HepG2 (cell line): Measurements from ENCODE around the gene RAD17. TPM values are rescaled to one million over a fixed set of nuclear protein-coding genes. Genes with fewer than 3 reads are reported as not detected.
A peak's percentile ranks its signal among the peaks of the same experiment; 100 is the strongest.

ENCODE experiments used
- ADNP ChIP-seq: sonication (generic); formaldehyde crosslinking; IDR thresholded peaks from 2 replicates; pipeline ENCODE4 v1.4.0; 2020; ENCODE audit warnings: missing genetic modification reagents
- HOXA3 ChIP-seq: sonication (generic); formaldehyde crosslinking; IDR thresholded peaks from 2 replicates; pipeline ENCODE4 v1.5.0; 2020; ENCODE audit warnings: missing genetic modification reagents
- IRF1 ChIP-seq: sonication (generic); formaldehyde crosslinking; IDR thresholded peaks from 2 replicates; pipeline ENCODE4 v1.4.0; 2020; ENCODE audit warnings: low read depth, mild to moderate bottlenecking, missing genetic modification reagents
- IRF9 ChIP-seq: sonication (generic); formaldehyde crosslinking; IDR thresholded peaks from 2 replicates; pipeline ENCODE4 v1.8.0; 2022; ENCODE audit warnings: missing genetic modification reagents, mild to moderate bottlenecking, borderline replicate concordance
- JUND ChIP-seq: sonication (generic); formaldehyde crosslinking; IDR thresholded peaks from 2 replicates; pipeline ENCODE4 v1.8.0; 2022; ENCODE audit warnings: mild to moderate bottlenecking, missing genetic modification reagents
- NAIF1 ChIP-seq: sonication (generic); formaldehyde crosslinking; IDR thresholded peaks from 2 replicates; pipeline ENCODE4 v1.5.0; 2020; ENCODE audit warnings: mild to moderate bottlenecking, missing genetic modification reagents, borderline replicate concordance
- RFXAP ChIP-seq: sonication (generic); formaldehyde crosslinking; IDR thresholded peaks from 2 replicates; pipeline ENCODE4 v1.4.0; 2020; ENCODE audit warnings: missing genetic modification reagents, borderline replicate concordance
- ZNF317 ChIP-seq: sonication (generic); formaldehyde crosslinking; IDR thresholded peaks from 2 replicates; pipeline ENCODE4 v1.5.0; 2020; ENCODE audit warnings: mild to moderate bottlenecking, missing genetic modification reagents
- ZNF431 ChIP-seq: sonication (generic); formaldehyde crosslinking; IDR thresholded peaks from 2 replicates; pipeline ENCODE4 v1.9.0; 2022; ENCODE audit warnings: missing genetic modification reagents, low read depth, mild to moderate bottlenecking, borderline replicate concordance
- ZNF569 ChIP-seq: sonication (generic); formaldehyde crosslinking; IDR thresholded peaks from 2 replicates; pipeline ENCODE4 v1.5.0; 2020; ENCODE audit warnings: mild to moderate bottlenecking, missing genetic modification reagents, moderate library complexity, borderline replicate concordance
- ZNF646 ChIP-seq: sonication (generic); formaldehyde crosslinking; IDR thresholded peaks from 2 replicates; pipeline ENCODE4 v1.9.0; 2021; ENCODE audit warnings: mild to moderate bottlenecking, missing genetic modification reagents
- ZNF660 ChIP-seq: sonication (generic); formaldehyde crosslinking; IDR thresholded peaks from 2 replicates; pipeline ENCODE4 v1.5.1; 2020; ENCODE audit warnings: mild to moderate bottlenecking, low read depth, missing genetic modification reagents, borderline replicate concordance
- polyA plus RNA-seq, 8 experiments: library from polyadenylated mRNA; depleted of rRNA in 3 of 8; stranded (reverse) in 7 of 8; unstranded in 1 of 8; fragments of >200 nt; fragmentation: Illumina TruSeq in 4 of 8; extraction: Trizol in 4 of 8; gene quantifications; 2 replicates each; pipeline versions ENCODE4 v1.2.1 to v1.2.3, GENCODE V29; 2011 to 2016; ENCODE audit warnings: low read depth in 4 of 8, missing spikeins in 1 of 8, mixed read lengths in 1 of 8; ENCODE audit not compliant: insufficient read depth in 1 of 8
- total RNA-seq, 5 experiments: library from RNA; depleted of rRNA; stranded (reverse); fragments of >200 nt; fragmentation: Illumina TruSeq; extraction: Trizol; gene quantifications; 2 replicates each; pipeline ENCODE4 v1.2.3, GENCODE V29; 2016; ENCODE audit warnings: low read depth in 1 of 5
- TF ChIP-seq, protein P1 (sequence below): sonication (generic); formaldehyde crosslinking; IDR thresholded peaks from 2 replicates; pipeline ENCODE4 v1.4.0; 2020; ENCODE audit warnings: missing genetic modification reagents

RAD17 gene
- total and polyA plus RNA-seq, 2 of the 13 experiments (the other 11 are each of a cell fraction or from before 2014, with no cell fraction given), result 24.0 to 25.9 TPM

DNA sequence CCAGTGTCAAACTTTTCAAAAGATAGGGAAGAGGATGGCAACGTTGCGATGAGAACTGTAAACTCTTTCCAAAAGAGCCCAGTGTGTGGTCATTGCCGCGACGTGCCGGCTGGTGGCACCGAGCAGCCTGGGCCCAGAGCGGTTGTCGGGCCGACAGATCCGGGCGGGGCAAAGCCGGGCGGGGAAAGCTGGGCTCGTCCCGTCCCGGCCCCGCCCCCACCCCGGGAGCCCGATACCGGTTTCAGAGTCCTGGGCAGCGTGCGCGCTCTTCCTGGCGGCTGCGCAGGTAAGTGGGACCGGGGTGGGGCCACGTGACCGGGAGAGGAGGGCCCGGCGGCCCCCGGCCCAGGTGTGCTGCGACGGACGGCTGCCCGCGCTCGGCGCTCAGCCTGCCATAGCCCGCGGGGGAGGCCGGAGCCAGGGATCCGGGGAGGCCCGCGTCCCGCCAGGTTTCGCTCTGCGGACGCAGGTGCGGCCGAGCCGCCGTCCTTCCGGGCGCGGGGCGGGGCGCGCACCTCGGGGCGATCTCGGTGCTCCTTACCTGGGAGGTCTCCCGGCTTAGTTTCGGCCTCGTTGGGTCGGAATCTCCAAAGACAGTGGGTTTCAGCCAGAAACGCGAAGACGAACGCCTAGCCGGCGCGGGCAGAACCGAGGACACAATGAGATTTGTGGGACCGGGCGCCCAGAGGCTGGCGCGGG lies 45.4 kb downstream of the RAD17 start, which contains the start of gene MARVELD2 (continued):
- TF ChIP-seq ZNF660 (CRISPR knock-in tag), result no peak
- TF ChIP-seq ZNF317 (CRISPR knock-in tag), result no peak
- TF ChIP-seq ZNF431, result peak; percentile 55; the same call in 1 of the 2 replicates
- TF ChIP-seq, protein P1, sequence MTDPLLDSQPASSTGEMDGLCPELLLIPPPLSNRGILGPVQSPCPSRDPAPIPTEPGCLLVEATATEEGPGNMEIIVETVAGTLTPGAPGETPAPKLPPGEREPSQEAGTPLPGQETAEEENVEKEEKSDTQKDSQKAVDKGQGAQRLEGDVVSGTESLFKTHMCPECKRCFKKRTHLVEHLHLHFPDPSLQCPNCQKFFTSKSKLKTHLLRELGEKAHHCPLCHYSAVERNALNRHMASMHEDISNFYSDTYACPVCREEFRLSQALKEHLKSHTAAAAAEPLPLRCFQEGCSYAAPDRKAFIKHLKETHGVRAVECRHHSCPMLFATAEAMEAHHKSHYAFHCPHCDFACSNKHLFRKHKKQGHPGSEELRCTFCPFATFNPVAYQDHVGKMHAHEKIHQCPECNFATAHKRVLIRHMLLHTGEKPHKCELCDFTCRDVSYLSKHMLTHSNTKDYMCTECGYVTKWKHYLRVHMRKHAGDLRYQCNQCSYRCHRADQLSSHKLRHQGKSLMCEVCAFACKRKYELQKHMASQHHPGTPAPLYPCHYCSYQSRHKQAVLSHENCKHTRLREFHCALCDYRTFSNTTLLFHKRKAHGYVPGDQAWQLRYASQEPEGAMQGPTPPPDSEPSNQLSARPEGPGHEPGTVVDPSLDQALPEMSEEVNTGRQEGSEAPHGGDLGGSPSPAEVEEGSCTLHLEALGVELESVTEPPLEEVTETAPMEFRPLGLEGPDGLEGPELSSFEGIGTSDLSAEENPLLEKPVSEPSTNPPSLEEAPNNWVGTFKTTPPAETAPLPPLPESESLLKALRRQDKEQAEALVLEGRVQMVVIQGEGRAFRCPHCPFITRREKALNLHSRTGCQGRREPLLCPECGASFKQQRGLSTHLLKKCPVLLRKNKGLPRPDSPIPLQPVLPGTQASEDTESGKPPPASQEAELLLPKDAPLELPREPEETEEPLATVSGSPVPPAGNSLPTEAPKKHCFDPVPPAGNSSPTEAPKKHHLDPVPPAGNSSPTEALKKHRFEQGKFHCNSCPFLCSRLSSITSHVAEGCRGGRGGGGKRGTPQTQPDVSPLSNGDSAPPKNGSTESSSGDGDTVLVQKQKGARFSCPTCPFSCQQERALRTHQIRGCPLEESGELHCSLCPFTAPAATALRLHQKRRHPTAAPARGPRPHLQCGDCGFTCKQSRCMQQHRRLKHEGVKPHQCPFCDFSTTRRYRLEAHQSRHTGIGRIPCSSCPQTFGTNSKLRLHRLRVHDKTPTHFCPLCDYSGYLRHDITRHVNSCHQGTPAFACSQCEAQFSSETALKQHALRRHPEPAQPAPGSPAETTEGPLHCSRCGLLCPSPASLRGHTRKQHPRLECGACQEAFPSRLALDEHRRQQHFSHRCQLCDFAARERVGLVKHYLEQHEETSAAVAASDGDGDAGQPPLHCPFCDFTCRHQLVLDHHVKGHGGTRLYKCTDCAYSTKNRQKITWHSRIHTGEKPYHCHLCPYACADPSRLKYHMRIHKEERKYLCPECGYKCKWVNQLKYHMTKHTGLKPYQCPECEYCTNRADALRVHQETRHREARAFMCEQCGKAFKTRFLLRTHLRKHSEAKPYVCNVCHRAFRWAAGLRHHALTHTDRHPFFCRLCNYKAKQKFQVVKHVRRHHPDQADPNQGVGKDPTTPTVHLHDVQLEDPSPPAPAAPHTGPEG (CRISPR knock-in tag), result no peak; the same call in 1 of the 2 replicates
- TF ChIP-seq NAIF1 (CRISPR knock-in tag), result peak; percentile 44; the same call in 1 of the 2 replicates
- TF ChIP-seq JUND (CRISPR knock-in tag), result no peak
- 0 out of 2 replicates have a peak, but pooled peaks have one; percentile 19 for TF ChIP-seq ZNF646 (CRISPR knock-in tag)
- peak; percentile 63; the same call in 1 of the 2 replicates for TF ChIP-seq RFXAP (CRISPR knock-in tag)
- no peak for TF ChIP-seq IRF1 (CRISPR knock-in tag)
- no peak for TF ChIP-seq ADNP (CRISPR knock-in tag)
- no peak for TF ChIP-seq ZNF569 (CRISPR knock-in tag)
- peak; percentile 67 for TF ChIP-seq HOXA3 (CRISPR knock-in tag)
- TF ChIP-seq IRF9 (CRISPR knock-in tag), result peak; percentile 69; the same call in 1 of the 2 replicates
